Naive B cell (primary cell): ENCODE data around the gene POLQ. TPM values are rescaled to one million over a fixed set of nuclear protein-coding genes. Genes with fewer than 3 reads are reported as not detected.
"Not testable (repeated sequence)": the region's sequence is repeated elsewhere in the genome, so short reads cannot be mapped to it uniquely, and the experiment has no call there.

ENCODE experiments used
- ATAC-seq, 2 donors: fragments of 150-1000 bp; cut with Tn5 transposase; 2 replicates each; pipeline ENCODE4 v1.10.0; 2021; ENCODE audit warnings: low read depth in 2 of 2, mild to moderate bottlenecking in 2 of 2, moderate library complexity in 2 of 2
- DNase-seq: peaks from one replicate; pipeline ENCODE4 v3.0.0; 2022
- H3K27ac Mint-ChIP-seq, 6 donors: one replicate each; pipeline ENCODE4 v1.8.0; 2020 to 2022; ENCODE audit warnings: mild to moderate bottlenecking in 6 of 6, mixed read lengths in 6 of 6, moderate library complexity in 5 of 6, inconsistent platforms in 2 of 6
- H3K27me3 Mint-ChIP-seq, 3 donors: one replicate each; pipeline ENCODE4 v1.8.0; 2021 to 2022; ENCODE audit warnings: mixed read lengths in 3 of 3, mild to moderate bottlenecking in 1 of 3
- H3K36me3 Mint-ChIP-seq, 2 donors: one replicate each; pipeline ENCODE4 v1.8.0; 2020 to 2022; ENCODE audit warnings: mixed read lengths in 2 of 2, inconsistent platforms in 1 of 2, mild to moderate bottlenecking in 1 of 2
- H3K4me1 Mint-ChIP-seq, 3 donors: one replicate each; pipeline ENCODE4 v1.8.0; 2020 to 2022; ENCODE audit warnings: mixed read lengths in 3 of 3, inconsistent platforms in 1 of 3, mild to moderate bottlenecking in 1 of 3, moderate library complexity in 1 of 3
- H3K4me3 Mint-ChIP-seq, 8 donors: one replicate each; pipeline ENCODE4 v1.8.0; 2020 to 2022; ENCODE audit warnings: mild to moderate bottlenecking in 8 of 8, mixed read lengths in 8 of 8, moderate library complexity in 8 of 8, inconsistent platforms in 2 of 8
- H3K9me3 Mint-ChIP-seq, 7 donors: one replicate each; pipeline ENCODE4 v1.8.0; 2020 to 2022; ENCODE audit warnings: mixed read lengths in 7 of 7, mild to moderate bottlenecking in 5 of 7, inconsistent platforms in 2 of 7, moderate library complexity in 1 of 7
- polyA plus RNA-seq, 6 donors: library from polyadenylated mRNA; unstranded; fragments of 300-500 nt; fragmentation: Illumina TruSeq; gene quantifications; one replicate each; pipeline ENCODE4 v1.2.3, GENCODE V29; 2021; ENCODE audit warnings: low read depth in 6 of 6

Gene POLQ
- polyA plus RNA-seq, 6 donors from 2014 or later: 0.09 to 0.28 (median 0.12) TPM; not detected in 3

GRCh38 chr3:121436074-121436473, 109.7 kb downstream of the POLQ start:
- H3K36me3 Mint-ChIP-seq: no peaks in the 10 kb centered on the region
- no peak for ATAC-seq
- DNase-seq: no peak
- no peak overlapping the region for H3K4me3 Mint-ChIP-seq
- no peaks in the 10 kb centered on the region for H3K27me3 Mint-ChIP-seq
- no peaks in the 10 kb centered on the region for H3K9me3 Mint-ChIP-seq
- H3K27ac Mint-ChIP-seq: no peak overlapping the region
- H3K4me1 Mint-ChIP-seq: peaks cover 6 to 10% (median 7%) of the 10 kb centered on the region in 3 donors

- peaks cover 0 to 7% of the 10 kb centered on the region in 2 donors for H3K36me3 Mint-ChIP-seq
- peak overlapping the region in 6 of 8 donors; percentile 16 to 58 (median 48) for H3K4me3 Mint-ChIP-seq
- peak; percentile 18 for DNase-seq
- peaks cover 0 to 2% (median 0%) of the 10 kb centered on the region in 7 donors for H3K9me3 Mint-ChIP-seq
- ATAC-seq: peak; percentile 82 to 86
- H3K4me1 Mint-ChIP-seq: peaks cover 6 to 10% (median 7%) of the 10 kb centered on the region in 3 donors
- H3K27ac Mint-ChIP-seq: peak overlapping the region in 5 of 6 donors; percentile 30 to 77 (median 53)
- no peaks in the 10 kb centered on the region for H3K27me3 Mint-ChIP-seq
These were observed 113.9 kb downstream of the POLQ start for GRCh38 chr3:121431726-121432517.

- Mint-ChIP-seq H3K9me3 (peaks cover 0 to 2% (median 0%) of the 10 kb centered on the region in 7 donors), H3K27me3 (no peaks in the 10 kb centered on the region), H3K4me3 (no peak overlapping the region), H3K27ac (peak overlapping the region in 2 of 6 donors; percentile 9 to 28), H3K36me3 (peaks cover 0 to 7% of the 10 kb centered on the region in 2 donors), H3K4me1 (peaks cover 6 to 10% (median 7%) of the 10 kb centered on the region in 3 donors)
- DNase-seq (no peak), ATAC-seq (no peak)
These were observed 115.0 kb downstream of the POLQ start for GRCh38 chr3:121430664-121431215.

- H3K4me1 Mint-ChIP-seq: no peaks in the 10 kb centered on the region
- no peak overlapping the region for H3K4me3 Mint-ChIP-seq
- H3K27ac Mint-ChIP-seq: no peak overlapping the region
- no peaks in the 10 kb centered on the region for H3K9me3 Mint-ChIP-seq
- DNase-seq: no peak
- H3K27me3 Mint-ChIP-seq: no peaks in the 10 kb centered on the region
- no peak for ATAC-seq
- H3K36me3 Mint-ChIP-seq: no peaks in the 10 kb centered on the region
These were observed 121.2 kb downstream of the POLQ start for GRCh38 chr3:121424549-121424948.

GRCh38 chr3:121418182-121418581, 127.6 kb downstream of the POLQ start:
- H3K27ac Mint-ChIP-seq: no peak overlapping the region
- H3K27me3 Mint-ChIP-seq: no peaks in the 10 kb centered on the region
- no peak overlapping the region for H3K4me3 Mint-ChIP-seq
- ATAC-seq (no peak), DNase-seq (no peak)
- H3K36me3 Mint-ChIP-seq: no peaks in the 10 kb centered on the region
- no peaks in the 10 kb centered on the region for H3K4me1 Mint-ChIP-seq
- no peaks in the 10 kb centered on the region for H3K9me3 Mint-ChIP-seq

- Mint-ChIP-seq H3K4me3 (no peak overlapping the region), H3K27ac (no peak overlapping the region), H3K36me3 (no peaks in the 10 kb centered on the region), H3K4me1 (no peaks in the 10 kb centered on the region), H3K9me3 (no peaks in the 10 kb centered on the region), H3K27me3 (no peaks in the 10 kb centered on the region)
- ATAC-seq: no peak
- no peak for DNase-seq
These were observed 130.9 kb downstream of the POLQ start for GRCh38 chr3:121414924-121415323.

- Mint-ChIP-seq H3K27me3 (no peaks in the 10 kb centered on the region), H3K27ac (no peak overlapping the region), H3K4me3 (no peak overlapping the region), H3K36me3 (no peaks in the 10 kb centered on the region), H3K4me1 (no peaks in the 10 kb centered on the region), H3K9me3 (no peaks in the 10 kb centered on the region)
- ATAC-seq (no peak), DNase-seq (no peak)
These were observed 134.3 kb downstream of the POLQ start for GRCh38 chr3:121411523-121411922.

- Mint-ChIP-seq H3K4me1 (no peaks in the 10 kb centered on the region), H3K4me3 (no peak overlapping the region), H3K27me3 (no peaks in the 10 kb centered on the region), H3K36me3 (no peaks in the 10 kb centered on the region), H3K9me3 (no peaks in the 10 kb centered on the region), H3K27ac (no peak overlapping the region)
- no peak for DNase-seq
- no peak for ATAC-seq
These were observed 140.2 kb downstream of the POLQ start for GRCh38 chr3:121405631-121406030.

- Mint-ChIP-seq H3K4me3 (no peak overlapping the region), H3K4me1 (no peaks in the 10 kb centered on the region), H3K9me3 (peaks cover 0 to 6% (median 3%) of the 10 kb centered on the region in 7 donors), H3K36me3 (no peaks in the 10 kb centered on the region), H3K27ac (no peak overlapping the region), H3K27me3 (peaks cover 4 to 25% (median 12%) of the 10 kb centered on the region in 3 donors)
- no peak for DNase-seq
- ATAC-seq: no peak
These were observed 146.0 kb downstream of the POLQ start for GRCh38 chr3:121399820-121400219.

GRCh38 chr3:121398051-121398450, 147.7 kb downstream of the POLQ start:
- H3K27me3 Mint-ChIP-seq: peaks cover 11 to 27% (median 25%) of the 10 kb centered on the region in 3 donors
- H3K4me1 Mint-ChIP-seq, H3K9me3 Mint-ChIP-seq, H3K27ac Mint-ChIP-seq, DNase-seq, H3K4me3 Mint-ChIP-seq, H3K36me3 Mint-ChIP-seq, ATAC-seq: not testable (repeated sequence)

GRCh38 chr3:121395967-121396366, 149.8 kb downstream of the POLQ start:
- H3K27ac Mint-ChIP-seq: peak overlapping the region in 1 of 6 donors; percentile 22
- H3K4me3 Mint-ChIP-seq: not testable (repeated sequence)

GRCh38 chr3:121388308-121388707, 157.5 kb downstream of the POLQ start:
- H3K27ac Mint-ChIP-seq, H3K36me3 Mint-ChIP-seq, H3K4me1 Mint-ChIP-seq, H3K4me3 Mint-ChIP-seq, ATAC-seq, DNase-seq: not testable (repeated sequence)
- Mint-ChIP-seq H3K27me3 (peaks cover 3 to 24% (median 13%) of the 10 kb centered on the region in 3 donors), H3K9me3 (peaks cover 4 to 14% (median 10%) of the 10 kb centered on the region in 7 donors)

More at GRCh38 chr3:121395967-121396366, 149.8 kb downstream of the POLQ start:
- Mint-ChIP-seq H3K27me3 (peaks cover 11 to 38% (median 35%) of the 10 kb centered on the region in 3 donors), H3K9me3 (peaks cover 0 to 11% (median 3%) of the 10 kb centered on the region in 7 donors)
- not testable (repeated sequence) for DNase-seq, ATAC-seq, H3K4me1 Mint-ChIP-seq, H3K36me3 Mint-ChIP-seq
